NCI-H82 treated with DMSO at 0.1 percent for 48 hours (cell line): ENCODE data around the gene DDN.
A peak's percentile ranks its signal among the peaks of the same experiment; 100 is the strongest.

Experiments
- DNase-seq: peaks from one replicate; lab custom pipeline; 2025; ENCODE audit not compliant: unreplicated experiment; lab: John Stamatoyannopoulos, UW

The DDN gene

GRCh38 chr12:48999371-49000131, at the start of gene DDN:
DDN (minus strand) TSS chr12:48999375; CDS start chr12:48999287, 88 bp downstream.
- peak; percentile 58 for DNase-seq

DNA sequence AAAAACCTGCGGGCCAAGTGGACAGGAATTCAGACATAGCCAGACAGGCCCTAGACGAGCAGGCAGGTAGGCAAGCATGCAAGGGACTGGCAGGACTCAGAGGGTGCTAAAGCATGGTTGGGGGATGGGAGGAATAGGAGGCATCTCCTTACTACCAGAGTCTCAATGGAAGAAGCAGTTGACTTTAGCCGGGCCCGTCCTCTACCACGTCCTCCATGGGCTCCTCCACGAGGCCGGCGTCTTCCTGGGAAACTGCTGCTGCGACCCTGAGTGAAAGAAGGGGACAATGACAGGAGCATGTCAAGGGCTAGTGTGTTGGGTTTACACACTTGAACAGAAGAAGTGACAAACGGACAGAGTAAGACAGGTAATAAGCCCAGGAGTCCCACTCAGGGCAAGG, 49.8 kb upstream of the DDN start:
- no peak for DNase-seq

DNA sequence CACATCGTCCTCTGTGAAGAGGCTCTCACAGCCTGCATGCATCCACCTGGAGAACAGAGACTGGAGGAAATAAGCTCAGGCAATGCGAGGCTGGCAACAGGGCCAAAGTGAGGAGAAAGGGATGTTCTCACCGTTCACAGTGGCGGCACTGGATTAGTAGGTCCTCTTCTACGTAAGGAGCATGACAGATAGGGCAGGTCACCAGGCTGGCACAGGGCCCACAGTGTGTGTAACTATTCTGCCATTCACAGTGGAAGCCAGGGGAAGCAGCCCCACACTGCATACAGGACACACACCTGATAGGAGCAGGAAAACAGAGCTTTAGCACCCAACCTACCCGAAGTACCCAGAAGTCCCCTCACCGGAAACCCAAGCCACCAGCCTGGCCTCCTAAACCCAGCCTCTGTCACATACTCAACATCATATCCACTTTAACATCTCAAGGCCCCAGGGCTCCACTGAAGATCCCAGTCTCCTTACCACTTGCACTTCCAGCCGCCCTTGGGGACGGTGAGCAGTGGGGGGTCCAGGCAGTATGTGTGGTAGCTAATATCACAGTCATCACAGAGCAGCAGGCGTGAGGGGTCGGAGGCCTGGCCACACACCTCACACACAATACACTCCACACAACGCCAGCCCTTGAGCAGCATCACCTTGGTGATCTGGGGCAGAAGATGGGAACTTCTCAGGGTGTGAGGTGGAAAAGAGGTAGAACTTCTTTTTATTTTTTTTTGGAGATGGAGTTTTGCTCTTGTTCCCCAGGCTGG, 47.1 kb upstream of the DDN start:
- DNase-seq: no peak

GRCh38 chr12:49044660-49045059, 45.5 kb upstream of the DDN start:
- no peak for DNase-seq

DNA sequence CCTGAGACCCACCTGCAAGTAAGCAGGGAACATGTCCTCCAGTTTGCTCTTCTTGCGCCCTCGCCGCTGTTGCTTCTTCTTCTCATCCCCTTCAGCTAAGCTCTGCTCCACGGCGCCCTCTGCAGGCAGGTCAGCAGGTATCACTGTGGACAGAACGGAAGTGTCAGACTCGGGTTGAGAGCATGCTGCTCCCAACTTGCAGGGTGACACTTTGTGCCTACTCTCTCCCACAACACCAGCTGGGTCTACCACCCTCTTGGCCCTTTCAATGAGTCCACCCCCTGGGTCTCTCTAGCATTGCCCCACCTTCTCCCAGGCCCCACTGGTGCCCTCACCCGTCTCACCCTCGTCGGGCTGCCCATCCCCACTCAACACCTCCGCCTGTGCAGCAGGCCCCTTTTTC, 44.7 kb upstream of the DDN start:
- DNase-seq: peak; percentile 47

DNA sequence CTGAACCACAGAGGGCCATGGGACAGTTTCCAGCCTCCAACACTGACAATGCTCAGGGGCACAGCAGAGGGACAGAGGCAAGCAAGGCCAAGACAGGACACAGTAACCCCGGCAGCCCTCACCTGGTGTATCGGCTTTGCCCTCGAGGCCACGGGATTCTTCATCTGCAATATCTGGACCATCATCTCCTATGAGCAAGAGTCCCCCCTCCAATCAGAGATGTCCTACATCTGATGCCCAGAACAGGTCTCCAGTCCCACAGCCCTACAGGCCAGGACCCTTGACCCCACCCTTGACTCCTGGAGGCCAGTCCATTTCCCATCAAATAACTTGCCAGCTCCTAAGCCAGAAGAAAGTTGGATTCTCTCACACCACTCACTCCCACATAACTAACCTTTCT, 44.1 kb upstream of the DDN start:
- DNase-seq: no peak

DNA sequence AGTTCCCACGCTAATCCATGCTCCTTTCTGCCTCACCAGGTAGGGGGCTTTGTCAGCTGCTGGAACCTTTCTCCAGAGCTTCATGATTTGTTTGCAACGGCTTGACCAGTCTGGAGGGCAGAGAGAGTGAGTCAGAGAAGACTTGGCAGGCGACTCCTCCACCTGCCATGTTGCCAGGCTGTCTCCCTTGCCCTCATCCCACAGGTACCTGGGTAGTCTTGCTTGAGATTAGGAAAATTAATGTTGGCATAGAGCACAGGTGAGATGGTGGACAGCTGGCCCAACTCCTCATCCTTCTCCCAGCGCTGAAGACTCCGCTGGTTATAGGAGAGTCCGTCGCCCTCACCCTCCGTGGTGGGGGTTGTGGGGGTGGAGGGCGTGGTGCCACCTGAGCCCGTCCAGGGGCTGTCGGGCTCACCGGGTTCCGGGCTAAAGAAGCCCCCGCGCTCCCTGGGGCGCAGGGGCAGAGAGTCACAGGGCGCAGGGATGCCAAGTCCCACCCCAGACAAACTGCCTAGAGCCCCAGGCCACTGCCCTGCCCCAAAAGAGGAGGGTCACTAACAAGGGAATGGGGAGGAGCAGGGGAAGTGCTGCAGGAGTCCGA, 42.8 kb upstream of the DDN start:
- DNase-seq: no peak

DNA sequence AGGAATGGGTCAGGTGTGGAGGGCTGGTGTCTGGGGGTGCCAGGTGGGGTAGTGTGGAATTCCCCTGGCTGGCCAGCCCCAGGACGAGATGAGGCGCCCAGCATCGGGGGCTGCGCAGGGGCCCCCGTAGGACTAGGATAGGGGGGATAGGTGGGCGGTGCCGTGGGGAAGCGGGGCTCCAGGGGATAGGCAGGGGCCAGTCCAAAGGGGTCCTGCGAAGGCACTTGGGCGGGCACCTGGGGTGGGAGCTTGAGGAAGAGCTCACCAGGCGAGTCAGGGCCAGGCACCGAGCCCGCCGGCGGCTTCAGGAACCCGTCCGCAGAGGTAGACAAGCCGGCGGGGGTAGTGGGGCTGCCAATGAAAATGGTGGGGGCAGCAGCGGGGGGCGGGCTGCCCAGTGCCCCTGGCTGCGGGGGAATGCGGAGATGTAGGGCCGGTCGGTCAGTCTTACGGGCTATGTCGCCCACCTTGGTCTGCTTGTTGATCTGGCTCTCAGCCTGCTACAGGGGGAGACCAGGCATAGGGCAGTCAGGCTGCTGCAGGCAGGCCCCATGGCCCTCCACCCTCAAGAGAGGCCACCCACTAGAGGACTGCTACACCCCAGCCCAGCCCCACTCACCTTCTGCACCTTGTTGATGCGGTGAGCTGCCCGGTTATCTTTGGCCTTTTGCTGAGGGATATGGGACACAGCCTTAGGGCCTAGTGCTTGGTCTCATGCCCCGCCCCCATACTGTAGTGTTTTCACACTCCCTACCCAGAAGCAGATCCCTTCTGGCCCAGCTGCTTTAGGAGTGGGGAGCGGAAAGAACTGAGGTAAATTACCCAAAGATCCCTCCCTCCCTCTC, 42.1 kb upstream of the DDN start:
- no peak for DNase-seq

DNA sequence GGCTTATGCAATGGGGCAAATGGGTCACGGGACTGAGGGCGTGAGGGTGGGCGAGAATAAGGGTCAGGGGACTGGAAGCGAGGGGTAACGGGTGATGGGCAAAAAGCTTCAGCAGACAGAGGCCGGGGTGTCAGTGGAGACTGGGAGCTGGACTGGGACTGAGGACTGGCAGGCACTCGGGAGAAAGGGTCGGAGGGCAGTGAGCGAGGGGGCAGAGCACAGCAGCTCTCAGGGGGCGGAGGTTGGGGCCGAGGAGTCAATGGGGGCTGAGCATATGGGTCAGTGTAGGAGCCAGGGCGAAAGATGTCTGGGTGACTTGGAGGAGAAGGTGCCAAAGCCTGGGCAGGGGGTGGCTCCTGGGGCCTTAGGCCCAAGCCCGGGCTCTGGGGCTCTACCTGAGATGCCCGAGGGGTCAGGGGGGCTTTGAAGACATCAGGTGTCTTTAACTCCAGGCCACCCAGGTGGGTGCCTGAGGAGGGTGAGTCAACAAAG, 41.2 kb upstream of the DDN start:
- no peak for DNase-seq

DNA sequence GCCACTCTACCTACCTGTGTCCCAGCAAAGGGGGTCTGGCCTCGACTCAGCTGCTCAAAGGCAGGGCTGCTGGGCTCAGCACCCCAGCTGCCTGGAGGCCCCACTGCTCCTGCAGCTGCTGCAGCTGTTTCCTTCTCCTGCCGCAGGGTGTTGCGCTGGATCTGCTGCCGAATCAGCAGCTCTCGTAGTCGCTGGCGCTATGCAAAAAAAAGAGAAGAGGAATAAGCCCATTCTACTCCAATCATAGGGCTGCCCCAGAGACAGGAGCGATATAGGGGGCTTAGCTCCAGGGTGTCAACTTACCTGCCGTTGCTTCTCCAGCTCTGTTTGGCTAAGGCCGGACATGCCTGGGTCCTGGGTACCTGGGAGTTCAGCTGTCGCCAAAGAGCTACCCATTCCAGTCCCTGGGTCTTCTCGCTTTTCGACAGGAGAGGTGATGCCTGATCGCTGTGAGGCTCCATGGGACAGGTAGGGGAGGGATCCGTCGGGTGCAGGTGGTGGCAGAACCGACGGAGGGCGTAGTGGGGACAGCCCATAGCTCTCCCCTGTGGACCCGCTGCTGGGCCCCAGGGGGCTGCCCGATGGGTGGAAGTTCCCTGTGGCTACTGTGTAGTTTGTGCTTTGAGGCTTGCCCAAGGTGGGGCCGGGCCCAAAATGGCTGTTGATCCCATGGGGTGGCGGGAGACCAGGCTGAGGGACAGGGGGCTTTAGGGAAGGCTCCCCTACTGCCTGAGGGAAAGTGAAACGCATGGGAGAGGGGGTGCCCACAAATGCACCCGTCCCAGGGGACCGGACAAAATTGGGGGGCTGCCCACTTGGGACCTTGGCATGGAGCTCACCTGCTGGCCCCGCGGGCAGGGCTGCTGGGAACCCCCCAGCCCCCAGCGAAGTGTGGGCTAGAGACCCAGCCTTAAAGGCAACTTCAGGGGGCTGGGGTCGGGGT, 40.5 kb upstream of the DDN start:
- no peak for DNase-seq

GRCh38 chr12:49038291-49038955, 39.2 kb upstream of the DDN start:
- no peak for DNase-seq

DNA sequence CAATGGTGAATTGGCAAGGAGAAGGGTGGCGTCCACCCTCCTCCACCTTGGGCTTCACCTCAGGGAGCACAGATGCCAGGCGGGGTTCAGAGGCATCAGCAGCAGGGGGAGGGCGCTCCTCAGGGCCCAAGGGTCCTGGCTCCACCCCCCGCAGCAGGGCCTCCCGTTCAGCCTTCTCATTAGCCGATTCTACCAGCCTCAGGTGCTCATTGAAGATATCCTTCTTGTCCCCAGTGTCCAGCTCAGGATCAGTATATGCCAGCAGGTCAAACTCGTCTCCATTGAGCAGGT, 38.7 kb upstream of the DDN start:
- DNase-seq: no peak

GRCh38 chr12:49037111-49037946, 38.2 kb upstream of the DDN start:
- no peak for DNase-seq

GRCh38 chr12:49036029-49036428, 36.9 kb upstream of the DDN start:
- no peak for DNase-seq

DNA sequence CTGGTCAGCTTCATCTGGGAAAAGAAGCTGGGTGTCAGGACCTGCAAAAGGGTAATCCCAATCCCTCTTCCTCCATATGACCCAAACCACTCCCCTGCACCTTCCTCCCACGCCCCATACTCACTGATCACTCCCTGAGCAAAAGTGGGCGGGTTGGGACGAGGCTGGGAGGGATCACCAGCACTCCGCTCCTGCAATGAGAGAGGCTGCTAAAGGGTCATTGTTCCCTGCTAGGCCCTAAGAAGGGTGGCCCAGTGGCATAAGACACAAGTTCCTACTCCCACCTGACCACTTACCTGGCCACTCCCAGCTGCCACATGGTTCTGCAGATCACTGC, 35.1 kb upstream of the DDN start:
- DNase-seq: no peak

- DNase-seq: no peak
Measured at GRCh38 chr12:49033611-49034285, 34.6 kb upstream of the DDN start.

GRCh38 chr12:49032679-49033447, 33.7 kb upstream of the DDN start:
- DNase-seq: no peak

DNA sequence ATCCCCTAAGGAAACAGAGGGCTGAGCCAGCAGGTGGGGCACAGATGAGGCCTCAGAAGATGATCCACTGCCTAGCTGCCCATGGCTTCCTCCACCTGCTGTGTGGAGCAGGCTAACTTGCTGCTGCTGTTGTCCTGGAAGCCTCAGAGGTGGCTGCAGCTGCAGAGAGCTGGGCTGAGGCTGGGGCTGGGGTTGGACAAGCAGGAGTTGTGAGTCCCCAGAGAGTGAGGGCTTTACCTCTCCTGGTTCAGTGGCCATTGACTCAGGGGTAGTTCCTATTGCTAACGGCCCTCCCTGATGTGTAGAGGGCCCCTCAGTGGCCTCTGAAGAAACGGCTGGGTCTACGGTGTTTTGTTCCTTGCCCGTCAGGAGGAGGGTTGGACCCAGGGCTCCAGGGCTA, 33.1 kb upstream of the DDN start:
- DNase-seq: no peak
